GM21786 (cell line): ENCODE measurements around the gene PLS1.

Experiments used
- ATAC-seq: cut with Tn5 transposase; IDR thresholded peaks from one replicate; pipeline ENCODE4 v1.9.1; 2021; ENCODE audit not compliant: unreplicated experiment

Gene PLS1

GRCh38 chr3:142638291-142638690, 42.1 kb downstream of the PLS1 start:
- ATAC-seq: no peak

- ATAC-seq: no peak
Observed at GRCh38 chr3:142641504-142641903, 45.3 kb downstream of the PLS1 start.

GRCh38 chr3:142642956-142643355, 46.8 kb downstream of the PLS1 start:
- ATAC-seq: no peak

- no peak for ATAC-seq
Observed at GRCh38 chr3:142644502-142644901, 48.3 kb downstream of the PLS1 start.

- no peak for ATAC-seq
Observed at GRCh38 chr3:142645236-142645793, 49.1 kb downstream of the PLS1 start.

GRCh38 chr3:142646020-142646785, 50.0 kb downstream of the PLS1 start:
- no peak for ATAC-seq

GRCh38 chr3:142647856-142648255, 51.7 kb downstream of the PLS1 start:
- no peak for ATAC-seq

GRCh38 chr3:142648950-142649349, 52.8 kb downstream of the PLS1 start:
- ATAC-seq: no peak

- ATAC-seq: no peak
Observed at GRCh38 chr3:142650001-142650693, 54.0 kb downstream of the PLS1 start.

- no peak for ATAC-seq
Observed at GRCh38 chr3:142651711-142652110, 55.5 kb downstream of the PLS1 start.

- no peak for ATAC-seq
Observed at GRCh38 chr3:142652826-142653292, 56.7 kb downstream of the PLS1 start.

GRCh38 chr3:142656575-142656974, 60.4 kb downstream of the PLS1 start:
- ATAC-seq: no peak

GRCh38 chr3:142657033-142657432, 60.8 kb downstream of the PLS1 start:
- no peak for ATAC-seq

- no peak for ATAC-seq
Observed at GRCh38 chr3:142660383-142660782, 64.2 kb downstream of the PLS1 start.

GRCh38 chr3:142660893-142661292, 64.7 kb downstream of the PLS1 start:
- ATAC-seq: no peak

GRCh38 chr3:142663865-142664264, 67.7 kb downstream of the PLS1 start:
- ATAC-seq: no peak

GRCh38 chr3:142664311-142664710, 68.1 kb downstream of the PLS1 start:
- ATAC-seq: no peak

GRCh38 chr3:142664819-142665218, 68.6 kb downstream of the PLS1 start:
- ATAC-seq: no peak

- no peak for ATAC-seq
Observed at GRCh38 chr3:142670120-142670519, 73.9 kb downstream of the PLS1 start.

- ATAC-seq: no peak
Observed at GRCh38 chr3:142676151-142676550, 80.0 kb downstream of the PLS1 start.

- no peak for ATAC-seq
Observed at GRCh38 chr3:142680710-142681109, 84.5 kb downstream of the PLS1 start.

- no peak for ATAC-seq
Observed at GRCh38 chr3:142690613-142691012, 94.4 kb downstream of the PLS1 start.
